HG03571 (cell line): Measurements from ENCODE around the gene ADGRL1.
A peak's percentile ranks its signal among the peaks of the same experiment; 100 is the strongest.

Experiments used
- ATAC-seq: cut with Tn5 transposase; IDR thresholded peaks from one replicate; pipeline ENCODE4 v1.9.1; 2021; ENCODE audit not compliant: unreplicated experiment

Gene ADGRL1

DNA sequence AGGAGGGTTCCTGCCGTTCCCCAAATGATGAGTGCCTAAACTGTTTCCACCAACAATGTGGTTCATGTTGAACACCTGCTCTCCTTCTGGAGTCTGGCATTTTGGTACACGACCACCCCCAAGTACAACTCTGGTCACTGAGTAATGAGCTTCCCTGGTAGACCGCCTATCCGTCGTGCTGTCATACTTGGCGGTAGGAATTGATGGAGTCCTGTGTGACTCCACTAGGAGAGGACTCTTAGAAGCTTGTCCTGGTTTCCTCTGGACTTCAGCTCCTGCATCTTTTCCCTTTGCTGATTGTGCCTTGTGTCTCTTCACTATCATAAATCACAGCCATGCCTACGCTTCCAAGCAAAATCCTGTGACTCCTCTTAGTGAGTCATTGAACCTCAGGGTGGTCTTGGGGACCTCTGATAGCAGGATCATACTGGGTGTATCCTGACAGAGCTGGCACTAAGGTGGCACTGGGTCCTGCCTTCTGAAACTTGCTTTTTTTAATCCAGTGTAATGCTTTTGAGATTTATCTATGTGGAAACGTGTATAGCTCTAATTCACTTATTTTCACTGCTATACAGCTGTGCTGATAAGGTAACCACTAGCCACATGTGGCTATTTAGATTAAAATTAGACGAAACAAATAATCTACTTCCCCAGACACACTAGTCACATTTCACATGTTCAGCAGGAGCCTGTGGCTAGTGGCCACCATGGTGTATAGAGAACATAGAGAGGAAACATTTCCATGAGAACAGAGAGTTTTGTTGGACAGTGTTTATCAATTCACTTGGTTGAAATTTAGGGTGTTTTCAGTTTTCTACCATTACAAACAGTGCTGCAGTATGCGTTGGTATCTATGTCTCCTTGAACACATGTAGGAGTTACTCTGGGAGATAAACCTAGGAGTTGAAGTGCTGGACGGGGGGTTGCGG, 63.4 kb downstream of the ADGRL1 start:
- ATAC-seq: no peak

DNA sequence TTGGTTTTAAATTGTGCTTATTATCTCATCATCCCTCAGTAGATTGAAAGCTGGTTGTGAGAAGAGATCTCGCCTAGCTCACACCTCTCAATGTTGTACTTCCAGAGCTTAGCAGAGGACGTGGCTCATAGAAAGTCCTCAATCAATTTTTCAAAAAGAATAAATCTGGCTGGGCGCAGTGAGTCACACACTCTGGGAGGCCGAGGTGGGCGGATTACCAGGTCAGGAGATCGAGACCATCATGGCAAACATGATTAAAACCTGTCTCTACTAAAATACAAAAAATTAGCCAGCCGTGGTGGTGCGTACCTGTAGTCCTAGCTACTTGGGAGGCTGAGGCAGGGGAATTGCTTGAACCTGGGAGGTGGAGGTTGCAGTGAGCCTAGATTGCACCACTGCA, 64.9 kb downstream of the ADGRL1 start:
- no peak for ATAC-seq

DNA sequence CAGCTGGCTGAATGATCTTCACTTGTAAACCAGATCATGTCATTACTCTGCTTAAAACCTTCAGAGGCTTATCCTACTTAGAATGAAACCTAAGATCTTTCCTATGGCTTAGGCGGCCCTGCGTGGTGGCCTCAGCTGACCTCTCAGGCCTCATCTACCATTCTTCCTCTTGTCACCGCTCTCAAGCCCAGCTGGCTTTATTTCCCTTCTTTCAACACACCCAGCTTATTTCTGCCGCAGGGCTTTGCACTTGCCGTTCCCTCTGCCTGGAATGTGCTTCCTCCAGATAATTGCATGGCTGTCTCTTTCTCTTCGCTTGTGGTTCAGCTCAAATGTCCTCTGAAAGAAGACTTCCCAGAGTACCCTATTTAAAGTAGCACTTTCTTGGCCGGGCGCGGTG, 66.0 kb downstream of the ADGRL1 start:
- ATAC-seq: no peak

DNA sequence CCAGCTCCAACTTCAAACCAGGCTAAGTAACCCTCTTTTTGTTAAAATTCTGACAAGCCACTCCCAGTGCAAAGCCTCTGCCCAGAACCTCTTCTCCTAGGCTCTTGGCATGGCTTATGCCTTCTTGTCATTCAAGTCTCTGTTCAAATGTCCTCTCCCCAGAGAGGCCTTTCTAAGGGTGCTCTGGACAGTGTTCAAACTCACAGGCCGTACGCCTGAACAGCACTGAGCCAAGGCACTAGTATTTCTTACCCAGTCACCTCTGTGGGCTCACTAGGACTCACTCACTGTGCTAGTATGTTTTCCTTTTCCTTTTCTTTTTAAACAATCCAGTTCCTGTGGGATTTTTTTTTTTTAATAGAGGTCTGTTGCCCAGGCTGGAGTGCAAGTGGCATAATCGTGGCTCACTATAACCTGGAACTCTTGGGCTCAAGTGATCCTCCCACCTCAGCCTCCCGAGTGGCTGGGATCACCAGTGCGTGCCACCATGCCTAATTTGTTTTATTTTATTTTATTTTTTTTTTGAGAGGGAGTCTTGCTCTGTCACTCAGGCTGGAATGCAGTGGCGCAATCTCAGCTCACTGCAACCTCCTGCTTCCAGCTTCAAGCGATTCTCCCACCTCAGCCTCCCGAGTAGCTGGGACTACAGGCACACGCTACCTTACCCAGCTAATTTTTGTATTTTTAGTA, 67.2 kb downstream of the ADGRL1 start:
- ATAC-seq: no peak

DNA sequence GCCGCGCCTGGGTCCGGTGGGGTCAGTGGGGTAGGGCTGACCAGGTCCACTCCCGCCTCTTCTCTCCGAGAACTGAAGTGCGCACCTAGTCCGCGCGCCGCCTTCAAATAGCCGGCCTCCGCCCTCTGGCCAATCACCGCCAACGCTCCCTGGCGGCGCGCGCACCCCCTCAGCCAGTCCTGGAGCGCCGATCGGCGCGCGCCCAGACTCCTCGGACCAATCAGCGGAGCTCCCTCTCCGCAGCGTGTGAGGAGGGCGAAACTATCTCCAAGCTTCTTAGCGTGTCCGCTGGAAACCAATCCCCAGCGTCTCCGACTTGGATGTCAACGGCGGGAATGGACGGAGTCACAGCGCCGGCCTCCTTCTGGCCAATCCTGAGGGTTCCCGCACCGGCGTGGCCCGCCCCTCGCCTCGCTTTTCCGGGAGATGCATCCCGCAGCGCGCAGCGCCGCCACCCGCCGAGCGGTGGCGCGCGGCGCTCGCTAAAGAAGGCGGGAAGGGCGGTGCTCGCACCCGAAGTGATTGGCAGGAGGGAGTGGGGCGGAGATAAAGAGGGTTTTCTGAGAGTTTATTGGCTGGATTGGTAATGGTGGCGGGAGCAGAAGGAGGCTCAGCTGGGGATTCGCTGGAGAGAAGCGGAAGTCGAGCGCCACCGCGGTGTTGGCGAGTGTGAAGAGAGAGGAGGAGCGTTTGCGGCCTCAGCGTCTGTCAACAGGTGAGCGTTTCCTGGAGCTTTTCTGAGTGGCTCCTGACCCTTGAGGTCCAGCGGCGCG, 69.3 kb downstream of the ADGRL1 start, which contains the start of gene ASF1B:
Gene ASF1B (minus strand): TSS at position 81 of the 773 bp plus-strand sequence. CDS start 133 bp downstream, outside the sequence.
- peak; percentile 74 for ATAC-seq

DNA sequence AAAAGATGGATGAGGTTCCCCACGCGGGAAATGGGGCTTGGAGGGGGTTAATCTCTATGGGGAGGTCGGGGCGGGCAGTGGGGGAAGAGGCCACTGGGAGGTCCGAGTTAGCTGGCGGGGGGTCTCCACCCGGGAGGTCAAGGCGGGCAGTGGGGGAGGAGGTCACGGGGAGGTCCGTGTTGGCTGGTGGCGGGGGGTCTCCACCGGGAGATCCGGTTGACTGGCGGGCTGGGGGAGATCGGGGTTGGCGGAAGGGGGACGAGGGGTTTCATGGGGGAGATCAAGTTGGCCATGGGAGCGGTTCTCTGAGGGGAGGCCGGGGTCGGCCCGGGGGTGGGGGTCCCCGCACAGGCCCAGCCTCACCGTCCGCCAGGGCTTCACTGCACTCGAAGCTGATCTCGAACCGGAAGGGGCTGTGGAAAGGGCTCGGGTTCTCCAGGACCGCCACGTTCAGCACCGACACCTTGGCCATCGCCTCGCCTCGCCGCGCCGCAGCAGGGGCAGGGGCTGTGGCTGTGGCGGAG, 69.9 kb downstream of the ADGRL1 start:
- peak; percentile 3 for ATAC-seq

DNA sequence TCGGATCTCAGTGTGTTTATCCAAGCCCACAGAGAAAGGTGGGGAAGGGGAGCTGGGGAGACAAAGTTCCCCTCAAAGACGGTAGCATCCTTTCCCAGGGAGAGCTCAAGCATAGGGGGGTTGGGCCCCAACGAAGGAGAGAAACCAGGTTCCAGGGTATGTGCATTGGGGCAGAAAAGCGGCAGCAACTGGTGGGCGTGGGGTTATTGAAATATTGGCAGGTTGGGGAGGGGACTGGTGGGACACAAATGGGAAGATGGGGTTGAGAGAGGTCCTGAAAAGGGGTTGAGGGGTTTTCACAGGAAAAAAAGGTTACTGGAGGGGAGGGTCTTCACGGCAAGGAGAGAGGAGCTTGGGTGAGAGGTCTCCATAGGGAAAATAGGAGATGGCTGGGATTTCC, 70.6 kb downstream of the ADGRL1 start:
- ATAC-seq: no peak

DNA sequence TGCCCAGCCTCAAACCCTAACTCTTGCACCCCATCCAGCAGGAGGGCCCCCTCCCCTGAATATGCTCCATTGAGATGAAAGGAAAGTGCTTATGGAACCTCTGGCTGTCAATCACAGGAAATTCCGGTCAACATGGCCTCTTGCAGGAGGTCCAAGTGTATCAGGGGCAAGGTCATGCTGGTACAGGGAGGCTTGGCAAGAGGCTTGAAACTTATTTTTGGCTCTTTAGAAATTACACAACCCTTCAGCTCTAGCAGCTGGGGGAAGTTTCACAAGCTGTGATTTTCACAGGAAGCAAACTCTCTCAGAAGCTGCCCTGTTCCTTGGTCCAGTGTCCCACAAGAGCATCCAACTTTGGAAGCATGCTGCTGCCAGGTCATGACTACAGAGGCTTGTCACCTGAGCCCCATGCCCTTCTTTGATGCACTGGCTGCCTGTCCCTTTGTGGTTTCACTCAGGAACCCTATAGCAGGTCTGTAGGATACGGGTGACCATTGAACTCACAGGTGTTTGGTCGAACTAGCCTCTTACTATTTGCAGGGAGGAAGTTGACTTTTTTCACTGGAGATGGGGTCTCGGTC, 78.0 kb downstream of the ADGRL1 start:
- ATAC-seq: no peak

DNA sequence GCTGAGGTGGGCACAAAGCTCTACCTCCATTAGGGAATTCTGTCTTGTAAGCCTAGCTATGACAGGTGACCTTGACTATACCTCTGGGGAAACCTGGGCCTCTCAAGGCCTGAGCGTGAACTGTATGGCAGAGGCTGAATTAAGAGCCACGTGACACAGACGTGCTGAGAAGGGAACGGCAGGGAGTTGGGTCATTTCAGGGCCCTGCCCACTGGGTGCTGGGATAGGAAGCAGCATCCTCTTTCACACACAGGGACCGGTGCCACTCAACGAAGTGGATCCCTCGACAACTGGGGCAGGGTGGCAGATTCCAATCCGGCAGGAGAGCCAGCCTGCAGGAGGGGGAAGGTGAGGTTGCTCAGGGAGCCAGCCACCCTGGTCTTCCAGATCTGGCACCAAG, 78.8 kb downstream of the ADGRL1 start:
- no peak for ATAC-seq

DNA sequence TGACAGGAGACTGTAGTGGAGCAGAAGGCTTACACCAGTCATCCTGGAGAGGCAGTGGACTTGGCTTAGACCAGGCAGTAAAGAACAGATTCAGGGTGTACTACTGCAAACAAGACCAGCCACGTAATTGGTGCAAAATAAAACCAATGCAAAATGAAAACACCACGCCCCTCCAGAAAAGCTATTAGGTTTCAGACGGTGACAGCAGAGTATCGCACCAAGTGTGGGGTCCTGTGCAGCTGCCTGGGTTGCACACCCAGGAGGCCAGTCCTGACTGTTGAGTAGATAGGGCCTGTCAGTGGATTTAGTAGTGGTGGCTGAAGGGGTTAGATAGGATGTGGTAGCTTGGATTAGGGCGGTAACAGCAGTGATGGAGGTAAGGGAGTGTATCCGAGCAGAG, 83.0 kb downstream of the ADGRL1 start:
- ATAC-seq: no peak

DNA sequence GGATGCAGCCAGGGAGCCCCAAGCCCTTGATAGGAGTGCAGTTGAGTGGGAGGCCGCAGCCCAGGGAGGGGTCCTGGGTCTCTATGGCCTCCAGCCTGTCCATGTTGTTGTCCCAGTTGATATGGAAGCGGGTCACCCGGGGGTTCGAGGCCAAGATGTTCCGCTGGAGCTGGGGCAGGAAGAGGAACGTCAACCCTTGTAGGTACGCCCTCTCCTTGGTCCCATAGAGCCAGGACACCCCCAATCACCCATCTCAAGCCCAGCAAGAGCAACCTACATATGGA, 85.5 kb downstream of the ADGRL1 start:
- ATAC-seq: no peak

DNA sequence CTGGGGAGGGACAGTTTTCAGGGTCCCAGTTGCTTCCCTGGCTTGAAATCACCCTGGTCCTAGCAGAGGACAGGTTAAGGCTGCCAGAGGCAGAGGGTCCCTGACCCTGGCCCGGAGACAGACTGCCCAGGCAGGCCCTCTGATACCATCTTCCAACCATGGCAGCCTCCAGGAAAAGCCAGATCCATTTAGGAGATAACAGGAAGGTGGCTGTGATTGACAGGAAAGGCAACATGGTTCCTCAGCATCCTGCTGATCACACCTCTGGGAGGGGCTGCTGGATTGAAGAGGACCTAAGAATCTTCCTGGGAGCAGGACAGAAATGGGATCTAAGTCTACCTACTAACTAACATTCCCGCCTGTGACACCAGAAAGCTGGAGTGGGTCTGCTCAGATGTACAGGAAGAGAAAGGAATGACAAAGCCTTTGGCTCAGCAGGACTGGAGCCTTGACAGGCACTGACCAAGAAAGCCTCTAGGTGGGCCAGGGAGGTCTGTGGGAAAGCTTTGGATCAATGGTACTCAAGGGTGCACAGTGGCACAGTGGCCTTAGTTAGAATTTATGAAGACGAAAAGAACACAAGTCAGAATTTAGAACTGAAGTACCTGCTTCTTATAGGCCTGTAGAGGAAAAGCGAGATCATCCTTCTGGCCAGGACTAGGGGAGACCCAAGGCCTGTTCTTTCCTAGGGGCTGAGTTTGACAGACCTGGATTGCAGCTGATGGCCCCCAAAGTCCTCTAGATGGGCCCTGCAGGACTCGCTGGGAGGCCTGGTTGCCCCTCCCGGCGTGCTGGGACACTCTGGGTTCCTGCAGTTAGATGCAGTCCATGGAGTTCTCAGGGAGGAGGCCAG, 86.1 kb downstream of the ADGRL1 start:
- ATAC-seq: no peak

DNA sequence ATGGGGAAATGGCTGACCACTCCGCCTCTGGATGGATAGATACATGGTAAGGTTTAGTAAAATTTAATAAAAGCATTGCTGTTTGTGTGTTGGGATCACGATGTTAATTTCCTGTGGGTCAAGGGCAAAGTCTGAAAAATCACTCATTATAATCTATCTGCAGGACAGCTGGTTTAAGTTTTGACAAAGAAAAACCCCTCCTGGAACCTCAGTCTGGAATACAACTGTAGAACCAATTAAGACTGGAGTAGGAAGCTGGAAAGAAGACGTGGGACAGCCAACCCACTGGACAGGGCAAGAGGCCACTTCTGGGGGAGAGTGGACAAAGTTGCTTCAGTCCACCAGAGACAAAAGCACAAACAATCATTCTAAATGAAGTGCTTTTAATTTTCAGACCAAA, 86.8 kb downstream of the ADGRL1 start:
- ATAC-seq: no peak

DNA sequence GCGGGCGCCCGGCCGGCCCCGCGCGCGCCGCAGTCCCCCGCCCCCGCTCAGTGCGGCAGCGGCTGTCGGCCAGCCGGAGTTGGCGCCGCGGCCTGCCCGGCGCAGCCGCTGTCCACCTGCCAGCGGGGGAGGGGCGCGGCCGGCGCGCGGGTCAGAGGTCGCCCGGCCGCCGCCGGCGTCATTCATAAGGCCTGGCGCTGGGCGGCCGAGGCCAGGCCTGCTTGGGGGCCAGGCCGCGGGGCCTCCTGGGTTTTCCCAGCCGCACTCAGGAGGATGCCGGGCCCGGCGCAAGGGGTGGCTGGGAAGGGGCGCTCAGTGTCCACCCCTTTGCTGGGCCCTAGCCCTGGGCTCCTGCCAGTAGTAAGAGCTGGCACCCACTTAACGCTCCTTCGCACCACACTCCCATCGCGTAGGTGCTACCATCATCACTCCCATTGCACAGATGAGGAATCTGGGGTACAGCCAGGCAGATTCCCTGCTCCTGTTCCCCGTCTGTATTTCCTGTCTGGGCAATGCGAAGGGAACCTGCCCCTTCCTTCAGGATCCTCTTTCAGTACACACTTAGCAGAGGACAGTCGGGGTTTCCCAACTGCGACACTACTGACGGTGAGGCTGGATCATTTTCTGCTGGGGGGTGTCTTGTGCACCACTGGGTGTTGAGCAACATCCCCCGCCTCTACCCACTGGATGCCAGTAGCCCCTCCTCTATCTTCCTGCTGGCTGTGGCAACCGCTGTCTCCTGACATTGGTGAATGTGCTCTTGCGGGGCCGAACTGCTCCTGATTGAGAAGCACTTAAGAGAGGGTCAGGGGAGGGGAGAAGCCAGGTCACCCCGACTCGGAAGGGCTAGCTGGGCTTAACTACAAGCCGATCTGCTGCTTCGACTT, 87.6 kb downstream of the ADGRL1 start:
- ATAC-seq: no peak

DNA sequence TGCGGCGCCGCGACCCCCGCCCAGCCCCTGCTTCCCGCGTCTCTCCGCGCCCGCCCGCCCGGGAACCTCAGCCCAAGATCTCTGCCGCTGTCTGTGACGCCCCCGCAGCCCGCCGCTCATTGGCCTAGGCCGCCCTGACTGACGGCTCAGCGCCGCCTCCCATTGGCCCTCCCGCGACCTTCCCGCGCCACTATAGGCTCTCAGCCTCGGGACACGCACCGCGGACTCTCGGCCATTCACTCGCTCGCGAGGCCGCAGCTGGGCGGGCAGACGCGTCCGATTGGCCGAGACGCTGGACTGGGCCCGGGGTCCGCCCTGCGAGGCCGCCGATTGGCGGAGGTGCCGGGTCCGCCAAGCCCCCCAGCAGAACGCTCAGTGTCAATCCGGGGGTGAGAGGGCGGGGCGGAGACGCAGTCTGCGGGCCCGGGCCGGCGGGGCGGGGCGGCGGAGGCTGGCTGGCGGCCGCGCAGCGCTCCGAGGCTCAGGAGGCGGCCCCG, 88.3 kb downstream of the ADGRL1 start, which contains the start of gene PRKACA:
Gene PRKACA (minus strand): TSS at position 95 of the 497 bp plus-strand sequence. CDS start 215 bp downstream, outside the sequence.
- peak; percentile 82 for ATAC-seq

DNA sequence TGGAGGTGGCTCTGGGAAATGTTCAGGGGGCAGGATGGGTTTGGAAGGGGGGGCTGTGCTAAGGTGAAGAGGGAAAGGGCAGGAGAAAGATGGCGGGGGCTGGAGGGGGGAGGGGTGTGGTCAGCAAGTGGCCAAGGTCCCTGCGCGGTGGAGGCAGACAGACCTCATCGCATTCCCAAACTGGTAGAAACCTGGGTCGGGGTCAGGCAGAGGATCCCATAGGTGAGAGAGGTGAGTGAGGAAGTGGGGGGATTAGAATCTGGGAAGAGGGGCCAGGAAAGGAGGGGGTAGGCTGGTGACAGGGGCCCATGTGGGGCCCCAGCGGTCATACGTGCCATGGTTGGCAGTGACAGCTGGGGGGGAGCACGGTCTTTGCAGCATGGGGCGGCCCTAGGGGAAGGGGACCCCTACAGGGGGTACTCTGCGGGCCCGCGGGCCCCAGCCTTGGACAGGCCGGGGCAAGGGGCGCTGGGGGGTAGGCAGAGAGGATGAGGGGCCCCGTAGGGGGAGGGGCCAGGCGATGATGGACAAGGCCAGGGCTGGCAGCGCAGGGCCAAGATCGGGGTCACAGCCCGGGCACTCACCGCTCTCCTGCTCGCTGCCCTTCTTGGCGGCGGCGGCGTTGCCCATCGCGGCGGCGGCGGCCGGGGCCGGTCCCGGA, 88.9 kb downstream of the ADGRL1 start:
- peak; percentile 3 for ATAC-seq

DNA sequence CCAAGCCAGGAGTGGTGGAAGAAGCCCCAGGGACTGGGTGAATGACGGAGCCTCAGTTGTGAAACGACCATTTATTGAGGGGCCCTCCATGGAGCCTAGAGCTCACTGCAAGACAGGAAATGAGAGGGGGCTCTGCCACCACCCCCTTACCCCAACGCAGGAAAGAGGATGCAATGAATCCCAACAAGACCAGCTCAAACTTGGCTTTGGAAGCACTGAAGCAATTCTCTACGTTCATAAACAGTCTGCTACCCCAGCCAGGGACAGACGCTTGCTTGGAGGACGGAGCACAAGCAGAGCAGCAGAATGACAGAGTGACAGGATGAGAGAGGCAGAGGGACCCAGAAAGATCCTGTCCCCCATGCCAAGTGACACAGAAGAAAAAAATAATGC, 89.4 kb downstream of the ADGRL1 start:
- no peak for ATAC-seq

DNA sequence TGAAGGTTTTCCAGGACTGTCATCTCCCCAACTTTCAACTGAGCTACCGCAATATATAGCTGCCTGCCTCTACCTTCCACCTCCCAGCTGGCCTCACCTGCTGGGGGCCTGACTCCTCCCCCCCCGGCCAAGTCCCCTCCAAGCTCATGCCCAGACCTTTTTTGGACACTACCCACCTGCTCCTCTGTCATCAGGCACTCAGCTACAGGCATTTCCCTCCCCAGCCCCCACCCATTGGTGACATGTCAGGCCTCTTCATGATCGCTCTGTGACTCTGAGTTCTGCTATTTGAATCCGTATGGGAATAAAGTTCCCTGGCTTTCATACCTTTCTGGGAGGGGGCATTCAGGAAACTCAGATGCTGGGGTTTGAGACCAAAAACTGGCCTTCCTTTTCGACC, 90.2 kb downstream of the ADGRL1 start:
- ATAC-seq: no peak
